Lower leg skin (tissue), 3 donors: ENCODE data around the gene ERC2.

Source experiments
- POLR2A ChIP-seq, 2 donors: fragments of 450-650 bp; IDR thresholded peaks; one replicate each; pipeline ENCODE4 v1.6.1; 2016 to 2017; ENCODE audit warnings: antibody characterized with exemption in 2 of 2, mild to moderate bottlenecking in 1 of 2, moderate library complexity in 1 of 2
- TF ChIP-seq, protein P1 (sequence below), 3 donors: fragments of 450-650 bp; IDR thresholded peaks; one replicate each; pipeline ENCODE4 v1.5.1; 2016; ENCODE audit warnings: antibody characterized with exemption in 3 of 3, mild to moderate bottlenecking in 3 of 3, moderate library complexity in 2 of 3

DNA sequence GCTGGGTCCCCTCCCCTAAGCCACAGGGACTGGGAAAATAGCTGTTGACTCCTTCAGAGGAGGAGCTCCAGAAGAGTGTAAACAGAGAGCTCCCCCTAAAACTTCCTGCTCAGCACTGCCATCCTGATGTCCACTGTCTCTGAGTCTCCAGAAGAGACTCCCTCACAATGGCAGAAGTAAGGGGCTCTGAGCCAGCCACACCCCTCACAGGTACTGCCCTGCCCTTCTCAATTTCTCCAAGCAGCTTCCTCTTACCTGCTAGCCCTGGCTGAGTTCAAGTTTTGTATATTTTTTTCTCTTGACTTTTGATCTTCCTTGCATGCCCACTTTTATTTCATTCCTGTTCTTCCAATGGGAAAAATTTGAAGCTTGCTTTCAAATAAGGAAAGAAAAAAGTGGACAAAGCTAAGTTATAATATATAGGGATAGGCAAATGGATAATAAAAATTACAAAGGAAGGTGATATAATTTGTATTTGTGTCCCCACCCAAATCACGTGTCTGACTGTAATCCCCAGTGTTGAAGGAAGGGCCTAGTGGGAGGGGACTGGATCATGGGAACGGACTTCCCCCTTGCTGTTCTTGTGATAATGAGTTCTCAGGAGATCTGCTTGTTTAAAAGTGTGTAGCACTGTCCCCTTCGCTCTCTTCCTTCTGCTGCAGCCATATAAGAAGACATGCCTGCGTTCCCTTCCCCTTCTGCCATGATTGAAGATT is 539.0 kb downstream of the ERC2 start:
- TF ChIP-seq, protein P1, sequence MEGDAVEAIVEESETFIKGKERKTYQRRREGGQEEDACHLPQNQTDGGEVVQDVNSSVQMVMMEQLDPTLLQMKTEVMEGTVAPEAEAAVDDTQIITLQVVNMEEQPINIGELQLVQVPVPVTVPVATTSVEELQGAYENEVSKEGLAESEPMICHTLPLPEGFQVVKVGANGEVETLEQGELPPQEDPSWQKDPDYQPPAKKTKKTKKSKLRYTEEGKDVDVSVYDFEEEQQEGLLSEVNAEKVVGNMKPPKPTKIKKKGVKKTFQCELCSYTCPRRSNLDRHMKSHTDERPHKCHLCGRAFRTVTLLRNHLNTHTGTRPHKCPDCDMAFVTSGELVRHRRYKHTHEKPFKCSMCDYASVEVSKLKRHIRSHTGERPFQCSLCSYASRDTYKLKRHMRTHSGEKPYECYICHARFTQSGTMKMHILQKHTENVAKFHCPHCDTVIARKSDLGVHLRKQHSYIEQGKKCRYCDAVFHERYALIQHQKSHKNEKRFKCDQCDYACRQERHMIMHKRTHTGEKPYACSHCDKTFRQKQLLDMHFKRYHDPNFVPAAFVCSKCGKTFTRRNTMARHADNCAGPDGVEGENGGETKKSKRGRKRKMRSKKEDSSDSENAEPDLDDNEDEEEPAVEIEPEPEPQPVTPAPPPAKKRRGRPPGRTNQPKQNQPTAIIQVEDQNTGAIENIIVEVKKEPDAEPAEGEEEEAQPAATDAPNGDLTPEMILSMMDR (IDR thresholded peaks at IDR 0.05) = no peak
- TF ChIP-seq POLR2A (IDR thresholded peaks at IDR 0.05) = no peak
